Endothelial cell of umbilical vein (primary cell): ENCODE measurements around the gene PNKD. TPM values are rescaled to one million over a fixed set of nuclear protein-coding genes. Genes with fewer than 3 reads are reported as not detected.

Experiments used
- BruUV-seq: library from RNA; stranded (reverse); fragments of 400-500 nt; replicated peaks from 2 replicates; lab custom pipeline; 2021; lab: Mats Ljungman, UMichigan
- CTCF ChIA-PET: fragments of 300-600, 350-600 bp; sonication (Branson Sonifier 250); formaldehyde crosslinking; loops from one replicate; lab custom pipeline; 2021; ENCODE audit warnings: antibody characterized with exemption, inconsistent platforms; lab: Charles Lee
- POLR2A ChIA-PET: fragments of 300-600, 350-600 bp; sonication (Branson Sonifier 250); formaldehyde crosslinking; loops from one replicate; lab custom pipeline; 2021; ENCODE audit warnings: antibody characterized with exemption, inconsistent platforms; lab: Charles Lee
- DNase-seq: peaks from one replicate; pipeline ENCODE4 v3.0.0-alpha.2; 2011; ENCODE audit warnings: low read depth, low spot score
- FAIRE-seq: peaks from 2 replicates; lab custom pipeline; 2011; peaks lifted over from hg19 to GRCh38; lab: Jason Lieb, UNC
- H2AFZ ChIP-seq: 2 replicates; pipeline ENCODE4 v1.6.0; 2012; ENCODE audit warnings: low read depth, low read length, control low read depth, inconsistent platforms
- H3K27ac ChIP-seq: 2 replicates; pipeline ENCODE4 v1.5.1; 2011; ENCODE audit warnings: low read depth, mild to moderate bottlenecking, control low read depth, low read length, moderate library complexity; ENCODE audit not compliant: insufficient read depth
- H3K27me3 ChIP-seq, 2 experiments: 2 replicates each; pipeline versions ENCODE4 v1.6.0 to v1.6.1; 2011; ENCODE audit warnings: low read length in 2 of 2, mixed read lengths in 1 of 2; ENCODE audit not compliant: control insufficient read depth in 2 of 2, insufficient read depth in 2 of 2
- H3K36me3 ChIP-seq, 2 experiments: 2 replicates in 1 of 2; 3 replicates in 1 of 2; pipeline ENCODE4 v1.5.1; 2011; ENCODE audit warnings: low read length in 2 of 2, mild to moderate bottlenecking in 1 of 2, moderate library complexity in 1 of 2; ENCODE audit not compliant: control insufficient read depth in 2 of 2, insufficient read depth in 2 of 2; ENCODE audit errors: extremely low read depth in 1 of 2
- H3K4me1 ChIP-seq: 3 replicates; pipeline ENCODE4 v1.5.1; 2011; ENCODE audit warnings: mild to moderate bottlenecking, low read length; ENCODE audit not compliant: control insufficient read depth, insufficient read depth; ENCODE audit errors: extremely low read depth
- H3K4me2 ChIP-seq: 2 replicates; pipeline ENCODE4 v1.6.1; 2011; ENCODE audit warnings: low read length, control low read depth, mixed read lengths; ENCODE audit not compliant: insufficient read depth
- H3K4me3 ChIP-seq, 3 experiments: fragments of 200-600 bp in 1 of 3; sonication (generic), shearing (Covaris generic) in 1 of 3; replicated peaks in 1 of 3; 2 replicates each; pipeline ENCODE4 v1.5.1; 2011 to 2016; ENCODE audit warnings: control low read depth in 3 of 3, low read length in 3 of 3, mild to moderate bottlenecking in 2 of 3, inconsistent platforms in 1 of 3, low read depth in 1 of 3, moderate library complexity in 1 of 3; ENCODE audit not compliant: insufficient read depth in 1 of 3
- H3K79me2 ChIP-seq: 2 replicates; pipeline ENCODE4 v1.6.0; 2012; ENCODE audit warnings: low read length, inconsistent platforms; ENCODE audit not compliant: control insufficient read depth, insufficient read depth
- H3K9ac ChIP-seq: replicated peaks from 2 replicates; pipeline ENCODE3; 2011; ENCODE audit warnings: low read length, control low read depth; ENCODE audit not compliant: insufficient read depth; ENCODE audit errors: extremely low read depth
- H3K9me1 ChIP-seq: replicated peaks from 3 replicates; pipeline ENCODE4 v1.6.0; 2011; ENCODE audit warnings: mild to moderate bottlenecking, low read length; ENCODE audit not compliant: control insufficient read depth, insufficient read depth; ENCODE audit errors: extremely low read depth
- H3K9me3 ChIP-seq: replicated peaks from 2 replicates; pipeline ENCODE4 v1.5.1; 2012; ENCODE audit warnings: low read length, inconsistent platforms; ENCODE audit not compliant: control insufficient read depth, insufficient read depth
- H4K20me1 ChIP-seq: replicated peaks from 2 replicates; pipeline ENCODE3; 2011; ENCODE audit warnings: mild to moderate bottlenecking, low read length; ENCODE audit not compliant: control insufficient read depth, insufficient read depth; ENCODE audit errors: extremely low read depth
- CTCF ChIP-seq, 2 donors: IDR thresholded peaks; 1 replicate in 1 of 2; 2 replicates in 1 of 2; pipeline ENCODE4 v1.5.1; 2011; ENCODE audit warnings: low read length in 2 of 2, mild to moderate bottlenecking in 2 of 2, moderate library complexity in 2 of 2, control low read depth in 1 of 2, inconsistent platforms in 1 of 2, low read depth in 1 of 2; ENCODE audit not compliant: insufficient read depth in 1 of 2; ENCODE audit errors: extremely low read depth in 1 of 2
- EZH2 ChIP-seq: IDR thresholded peaks from 2 replicates; pipeline ENCODE4 v1.6.1; 2012; ENCODE audit warnings: borderline replicate concordance, low read depth, mild to moderate bottlenecking, moderate library complexity, low read length, inconsistent platforms; ENCODE audit not compliant: severe bottlenecking
- FOS ChIP-seq: IDR thresholded peaks from 2 replicates; pipeline ENCODE4 v1.6.1; 2011; ENCODE audit warnings: mild to moderate bottlenecking, low read length, moderate library complexity, borderline replicate concordance; ENCODE audit not compliant: insufficient read depth
- JUN ChIP-seq: IDR thresholded peaks from 2 replicates; pipeline ENCODE4 v1.6.1; 2011; ENCODE audit warnings: borderline replicate concordance, low read depth; ENCODE audit not compliant: insufficient read length, insufficient read depth
- POLR2AphosphoS5 ChIP-seq: IDR thresholded peaks from 2 replicates; pipeline ENCODE4 v1.6.1; 2012; ENCODE audit warnings: low read depth, mild to moderate bottlenecking, control low read depth, low read length, moderate library complexity; ENCODE audit not compliant: insufficient read depth
- dilution Hi-C: fragments of 300-500 bp; cut with MboI; formaldehyde crosslinking; loops from one replicate; pipeline ENCODE4 v1.15.0; 2019; ENCODE audit warnings: low sequenced_read_pairs; ENCODE audit not compliant: extremely low pct_ligation_motif_present
- intact Hi-C: fragments of 100-400 bp; cut with micrococcal nuclease; formaldehyde crosslinking; loops from one replicate; pipeline ENCODE4 v1.10.0; 2022
- polyA plus RNA-seq, 4 experiments: library from polyadenylated mRNA; depleted of rRNA in 3 of 4; stranded (reverse) in 3 of 4; unstranded in 1 of 4; fragments of >200 nt; gene quantifications; 2 replicates each; pipeline versions ENCODE4 v1.2.1 to v1.2.3, GENCODE V29; 2011 to 2012; ENCODE audit warnings: missing spikeins in 1 of 4
- total RNA-seq: library from RNA; stranded (reverse); gene quantifications from 2 replicates; pipeline ENCODE4 v1.2.3, GENCODE V29; 2021

PNKD gene
- total and polyA plus RNA-seq, 2 donors (not counting 3 experiments of a cell fraction or from before 2014, with no cell fraction given): 56.1 to 88.3 TPM

- Histone ChIP-seq H3K4me2 (no peak overlapping the region), H3K27ac (no peak overlapping the region), H3K79me2 (peaks cover 7% of the 10 kb centered on the region), H4K20me1 (no peaks in the 10 kb centered on the region), H3K36me3 (peaks cover 19 to 52% of the 10 kb centered on the region in 2 experiments), H3K9me1 (no peaks in the 10 kb centered on the region), H2AFZ (no peak overlapping the region), H3K9me3 (no peaks in the 10 kb centered on the region), H3K4me3 (no peak overlapping the region), H3K27me3 (no peaks in the 10 kb centered on the region), H3K4me1 (peaks cover 19% of the 10 kb centered on the region), H3K9ac (no peak overlapping the region)
- TF ChIP-seq POLR2AphosphoS5 (no peak), FOS (no peak), CTCF (IDR thresholded peaks at IDR 0.05; ENCODE audit: extremely low read depth in 1 of 2, insufficient read depth in 1 of 2, low read depth in 1 of 2, low read length in 2 of 2) (no peak), JUN (no peak), EZH2 (no peak)
- POLR2A ChIA-PET: interaction anchor here (1.5 to 2.1 kb wide), 2 partner anchors 9 to 13 kb away, joined by 6 to 9 read pairs; no protein-coding TSS in a partner anchor
- no TSS peak for BruUV-seq
- FAIRE-seq (no peak), DNase-seq (no peak)
- CTCF ChIA-PET: interaction anchor here (0.6 to 7.0 kb wide), 10 partner anchors 12 to 133 kb away, joined by 3 to 99 read pairs (median 14); partner anchors contain the start of genes CATIP and TMBIM1
- dilution Hi-C loops (no loop called here), intact Hi-C loops (loop anchor here (5.0 kb wide), 1 partner anchor 373 kb away; no protein-coding TSS in a partner anchor)
Measured at GRCh38 chr2:218273908-218274249, 3.6 kb downstream of the PNKD start.
